ENCODE measurements around the gene WDR73. TPM values are rescaled to one million over a fixed set of nuclear protein-coding genes. Genes with fewer than 3 reads are reported as not detected.

WDR73 gene
- total and polyA plus RNA-seq, 2 of the 4 experiments (the other 2 are of a cell fraction), result 21.5 to 25.5 TPM

- H3K56ac ChIP-seq (ENCODE audit: extremely low read depth, insufficient read depth, low read length), result no peak overlapping the region
- H3K9ac ChIP-seq (ENCODE audit: low read depth, low read length), result no peak overlapping the region
- peaks cover 4% of the 10 kb centered on the region; the same call in 1 of the 2 replicates for H4K20me1 ChIP-seq (ENCODE audit: insufficient read depth, low read length)
- ATAC-seq (ENCODE audit: low read depth) (no peak), DNase-seq (peak; percentile 53)
- no peak overlapping the region for H3K14ac ChIP-seq (replicated peaks; ENCODE audit: low read depth, low read length)
- H3K9me1 ChIP-seq (ENCODE audit: insufficient read depth, low read length), result peaks cover 3% of the 10 kb centered on the region; the same call in 1 of the 2 replicates
- ChIA-PET CTCF (no interaction called here), POLR2A (ENCODE audit: unreplicated experiment) (no interaction called here)
- no peak overlapping the region for H3K27ac ChIP-seq (ENCODE audit: insufficient read depth, low read length)
- no CpG with 5 or more reads among the region's 1 CpG for WGBS, 2 experiments (ENCODE audit: extremely low coverage in 2 of 2, insufficient read length in 1 of 2)
- intact Hi-C loops (cut with micrococcal nuclease) (no loop called here), in situ Hi-C loops (cut with MboI; ENCODE audit: low sequenced_read_pairs) (no loop called here), dilution Hi-C loops (cut with HindIII; ENCODE audit: low sequenced_read_pairs, unreplicated experiment) (no loop called here)
- H4K8ac ChIP-seq (ENCODE audit: low read depth in 2 of 2, low read length in 2 of 2), result no peak overlapping the region
- no peak overlapping the region for H4K5ac ChIP-seq (ENCODE audit: low read depth, low read length)
- H3K4me3 ChIP-seq (ENCODE audit: insufficient read depth, low read depth, low read length), result no peak overlapping the region
- peaks cover 14% of the 10 kb centered on the region for H3K36me3 ChIP-seq (ENCODE audit: control insufficient read depth, insufficient read depth, low read length)
- no peaks in the 10 kb centered on the region for H3K27me3 ChIP-seq (ENCODE audit: control insufficient read depth, insufficient read depth, low read length)
- H2BK20ac ChIP-seq (ENCODE audit: low read depth, low read length), result no peak overlapping the region
- H3K4me1 ChIP-seq (ENCODE audit: control insufficient read depth, insufficient read depth, low read length), result no peaks in the 10 kb centered on the region
- H3K9me3 ChIP-seq (ENCODE audit: control insufficient read depth, insufficient read depth, low read length), result no peaks in the 10 kb centered on the region
- no TSS peak for BruUV-seq (replicated peaks)
- H2BK120ac ChIP-seq (ENCODE audit: low read depth, low read length), result no peak overlapping the region
- H4K91ac ChIP-seq (ENCODE audit: insufficient read depth, low read depth, low read length), result no peak overlapping the region
- H2AK9ac ChIP-seq (replicated peaks; ENCODE audit: low read depth, low read length, poor library complexity), result no peak overlapping the region
- H2AK5ac ChIP-seq (ENCODE audit: low read depth, low read length), result no peak overlapping the region
- H3K23ac ChIP-seq (ENCODE audit: low read depth, low read length), result no peak overlapping the region
- H3K18ac ChIP-seq (ENCODE audit: low read depth, low read length), result no peak overlapping the region
- H3K4ac ChIP-seq (ENCODE audit: low read depth, low read length), result no peak overlapping the region
- H2AFZ ChIP-seq (replicated peaks; ENCODE audit: low read length, poor library complexity), result no peak overlapping the region
- H2BK15ac ChIP-seq (ENCODE audit: low read depth, low read length), result no peak overlapping the region
- no peak overlapping the region for H3K4me2 ChIP-seq (ENCODE audit: low read depth, low read length)
- H2BK5ac ChIP-seq (ENCODE audit: low read depth, low read length, poor library complexity, severe bottlenecking), result no peak overlapping the region
- no peak for TF ChIP-seq NFE2L2 (IDR thresholded peaks at IDR 0.05; ENCODE audit: low read depth, low read length)
- TF ChIP-seq MAZ (IDR thresholded peaks at IDR 0.05; ENCODE audit: borderline replicate concordance, low read depth, low read length), result no peak
- H3K79me1 ChIP-seq (ENCODE audit: low read depth in 1 of 2, low read length in 2 of 2), result peaks cover 12 to 45% of the 10 kb centered on the region in 2 experiments
These were observed 30.0 kb upstream of the WDR73 start for GRCh38 chr15:84684092-84684491.
